Measurements from ENCODE around the gene GATA5.

DNA sequence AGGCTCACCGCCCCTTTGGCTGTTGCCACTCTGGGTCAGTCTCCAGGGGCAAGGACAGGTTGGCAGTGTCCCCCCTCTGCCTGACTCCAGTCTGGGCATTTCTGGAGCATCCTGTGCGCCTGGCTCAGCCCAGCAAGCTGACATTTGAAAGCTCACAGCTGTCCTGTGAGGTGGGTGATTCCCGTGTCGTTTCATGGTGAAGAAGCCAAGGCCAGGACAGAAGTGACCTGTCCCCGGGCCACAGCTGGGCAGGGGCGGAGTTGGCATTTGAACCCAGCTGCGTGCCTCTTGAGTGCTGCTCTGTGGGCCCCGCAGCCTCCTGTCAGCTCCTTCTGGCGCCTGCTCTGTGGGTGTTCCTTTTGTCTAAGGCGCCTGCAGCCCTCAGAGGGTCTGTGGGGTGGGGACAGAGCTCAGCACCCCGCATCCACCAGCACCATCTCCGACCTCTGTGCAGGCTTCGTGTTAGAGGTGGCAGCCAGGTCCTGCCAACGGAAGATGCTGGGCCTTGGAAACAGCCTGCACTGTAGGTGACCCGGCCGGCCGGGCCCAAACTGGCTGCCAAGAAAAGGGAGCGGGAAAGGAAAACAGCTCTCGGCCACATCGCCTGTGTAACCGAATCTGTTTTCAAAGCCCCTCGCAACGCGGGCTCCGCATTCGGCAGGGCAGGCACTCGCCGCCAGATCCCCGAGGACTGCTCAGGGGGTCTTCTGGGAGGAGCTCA, 5.8 kb upstream of the GATA5 start:
- TF ChIP-seq, protein P1, sequence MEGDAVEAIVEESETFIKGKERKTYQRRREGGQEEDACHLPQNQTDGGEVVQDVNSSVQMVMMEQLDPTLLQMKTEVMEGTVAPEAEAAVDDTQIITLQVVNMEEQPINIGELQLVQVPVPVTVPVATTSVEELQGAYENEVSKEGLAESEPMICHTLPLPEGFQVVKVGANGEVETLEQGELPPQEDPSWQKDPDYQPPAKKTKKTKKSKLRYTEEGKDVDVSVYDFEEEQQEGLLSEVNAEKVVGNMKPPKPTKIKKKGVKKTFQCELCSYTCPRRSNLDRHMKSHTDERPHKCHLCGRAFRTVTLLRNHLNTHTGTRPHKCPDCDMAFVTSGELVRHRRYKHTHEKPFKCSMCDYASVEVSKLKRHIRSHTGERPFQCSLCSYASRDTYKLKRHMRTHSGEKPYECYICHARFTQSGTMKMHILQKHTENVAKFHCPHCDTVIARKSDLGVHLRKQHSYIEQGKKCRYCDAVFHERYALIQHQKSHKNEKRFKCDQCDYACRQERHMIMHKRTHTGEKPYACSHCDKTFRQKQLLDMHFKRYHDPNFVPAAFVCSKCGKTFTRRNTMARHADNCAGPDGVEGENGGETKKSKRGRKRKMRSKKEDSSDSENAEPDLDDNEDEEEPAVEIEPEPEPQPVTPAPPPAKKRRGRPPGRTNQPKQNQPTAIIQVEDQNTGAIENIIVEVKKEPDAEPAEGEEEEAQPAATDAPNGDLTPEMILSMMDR (IDR thresholded peaks at IDR 0.05) = no peak
- TF ChIP-seq POLR2A (IDR thresholded peaks at IDR 0.05) (no peak), POLR2AphosphoS5 (IDR thresholded peaks at IDR 0.05) (no peak)
